Measurements from ENCODE around the gene RTP3.
"Not testable (repeated sequence)": the region's sequence is repeated elsewhere in the genome, so short reads cannot be mapped to it uniquely, and the experiment has no call there.

RTP3 gene

GRCh38 chr3:46491089-46492070, 6.4 kb upstream of the RTP3 start:
- peak in 1 of 3 donors; percentile 35 for DNase-seq

- DNase-seq = no peak
These were observed 4.8 kb upstream of the RTP3 start for GRCh38 chr3:46492890-46493547.

DNA sequence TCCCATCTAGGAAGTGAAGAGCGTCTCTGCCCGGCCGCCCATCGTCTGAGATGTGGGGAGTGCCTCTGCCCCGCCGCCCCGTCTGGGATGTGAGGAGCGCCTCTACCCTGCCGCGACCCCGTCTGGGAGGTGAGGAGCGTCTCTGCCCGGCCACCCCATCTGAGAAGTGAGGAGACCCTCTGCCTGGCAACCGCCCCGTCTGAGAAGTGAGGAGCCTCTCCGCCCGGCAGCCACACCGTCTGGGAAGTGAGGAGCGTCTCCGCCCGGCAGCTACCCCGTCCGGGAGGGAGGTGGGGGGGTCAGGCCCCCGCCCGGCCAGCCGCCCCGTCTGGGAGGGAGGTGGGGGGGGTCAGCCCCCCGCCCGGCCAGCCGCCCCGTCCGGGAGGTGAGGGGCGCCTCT, 3.3 kb upstream of the RTP3 start:
- DNase-seq = not testable (repeated sequence)

GRCh38 chr3:46495901-46496456, 1.8 kb upstream of the RTP3 start:
- no peak for DNase-seq

DNA sequence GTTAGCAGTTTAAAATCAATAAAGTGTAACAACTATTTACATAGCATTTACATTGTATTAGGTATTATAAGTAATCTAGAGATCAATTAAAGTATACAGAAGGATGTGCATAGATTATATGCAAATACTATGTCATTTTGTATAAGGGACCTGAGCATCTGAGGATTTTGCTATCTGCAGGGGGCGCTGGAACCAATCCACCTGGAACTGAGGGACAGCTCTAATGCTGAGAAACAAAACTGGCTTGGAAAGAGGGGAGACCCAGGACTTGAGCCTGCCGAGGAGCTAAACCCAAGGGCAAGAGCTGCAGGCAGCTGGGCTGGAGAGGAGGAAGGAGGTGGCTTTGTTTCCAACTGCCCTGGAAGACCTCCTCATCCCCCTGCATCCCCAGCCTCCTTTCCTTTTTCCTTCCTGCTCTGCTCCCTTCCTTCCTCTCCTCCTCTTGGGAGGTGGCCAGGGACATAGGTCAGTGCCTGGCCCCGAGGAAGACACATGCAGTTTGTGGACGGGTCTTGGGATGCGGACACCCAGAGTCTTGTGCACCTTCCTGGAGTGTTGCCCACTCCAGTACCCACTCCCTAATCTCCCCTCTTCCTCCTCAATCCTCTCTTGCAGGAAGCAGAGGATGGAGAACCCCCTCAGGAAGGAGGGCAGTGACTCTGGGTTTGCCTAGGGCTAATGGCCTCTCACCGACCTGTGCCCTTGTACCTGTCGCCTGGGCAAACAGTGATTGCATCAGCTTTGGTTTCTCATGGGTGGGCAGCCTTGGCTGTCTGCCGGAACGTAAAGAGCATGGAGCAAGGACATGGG, 825 bp upstream of the RTP3 start:
- DNase-seq = peak in 2 of 3 donors; percentile 52 to 53

- DNase-seq = no peak
These were observed 1.2 kb downstream of the RTP3 start for GRCh38 chr3:46498916-46499519.

DNA sequence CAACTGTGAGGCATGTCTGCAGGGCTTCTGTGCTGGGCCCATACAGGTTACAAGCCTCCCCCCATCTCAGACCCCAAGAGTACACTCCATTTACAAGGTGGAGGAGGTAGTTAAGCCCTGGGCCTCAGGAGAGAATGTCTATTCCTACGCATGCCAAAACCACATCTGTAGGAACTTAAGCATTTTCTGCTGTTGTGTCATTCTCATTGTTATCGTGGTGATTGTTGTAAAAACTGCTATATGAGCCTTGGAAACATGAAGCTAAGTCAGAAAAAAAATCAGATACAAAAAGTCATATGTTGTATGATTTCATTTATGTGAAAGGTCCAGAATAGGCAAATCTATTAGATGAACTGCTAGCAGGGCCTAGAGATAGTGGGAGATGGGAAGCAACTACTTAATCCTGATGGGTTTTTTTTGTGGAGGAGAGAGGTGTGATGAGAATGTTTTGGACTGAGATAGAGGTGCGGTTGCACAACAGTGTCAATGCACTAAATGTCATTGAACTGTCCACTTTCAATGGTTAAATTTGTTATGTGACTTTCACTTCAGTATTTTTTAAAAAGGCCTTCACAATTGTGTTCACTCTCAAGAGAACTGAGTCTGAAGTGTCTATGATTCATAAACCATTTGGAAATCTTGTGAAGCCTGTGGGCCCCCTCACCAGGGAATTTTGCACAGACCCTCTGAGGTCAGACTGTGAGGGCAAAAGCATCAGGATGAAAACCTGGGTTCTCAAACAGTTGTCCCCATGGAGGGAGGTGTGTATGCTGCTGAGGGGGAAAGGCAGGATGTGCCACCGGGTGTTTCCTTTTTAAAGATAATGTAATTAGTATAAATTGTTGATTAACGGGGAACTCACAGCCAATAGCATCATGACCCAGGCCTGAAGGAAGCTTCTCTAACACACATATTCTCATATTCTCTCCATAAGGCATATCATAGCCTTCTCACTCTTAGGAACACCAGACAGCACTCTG, 3.2 kb downstream of the RTP3 start:
- DNase-seq = peak; percentile 17 to 54 (median 50)

- no peak for DNase-seq
These were observed 3.9 kb downstream of the RTP3 start for GRCh38 chr3:46501702-46502101.

- DNase-seq = no peak
These were observed 5.6 kb downstream of the RTP3 start for GRCh38 chr3:46503200-46503874.

DNA sequence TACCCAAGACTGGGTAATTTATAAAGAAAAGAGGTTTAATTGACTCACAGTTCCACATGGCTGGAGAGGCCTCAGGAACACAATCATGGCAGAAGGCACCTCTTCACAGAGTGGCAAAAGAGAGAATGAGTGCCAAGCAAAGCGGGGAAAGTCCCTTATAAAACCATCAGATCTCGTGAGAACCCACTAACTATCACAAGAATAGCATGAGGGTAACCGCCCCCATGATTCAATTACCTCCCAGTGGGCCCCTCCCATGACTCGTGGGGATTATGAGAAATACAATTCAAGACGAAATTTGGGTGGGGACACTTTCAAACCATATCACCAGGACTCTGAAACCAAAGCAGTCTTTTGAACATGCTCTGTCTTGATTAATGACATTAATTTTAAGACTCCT, 7.0 kb downstream of the RTP3 start:
- peak; percentile 49 to 66 (median 54) for DNase-seq

DNA sequence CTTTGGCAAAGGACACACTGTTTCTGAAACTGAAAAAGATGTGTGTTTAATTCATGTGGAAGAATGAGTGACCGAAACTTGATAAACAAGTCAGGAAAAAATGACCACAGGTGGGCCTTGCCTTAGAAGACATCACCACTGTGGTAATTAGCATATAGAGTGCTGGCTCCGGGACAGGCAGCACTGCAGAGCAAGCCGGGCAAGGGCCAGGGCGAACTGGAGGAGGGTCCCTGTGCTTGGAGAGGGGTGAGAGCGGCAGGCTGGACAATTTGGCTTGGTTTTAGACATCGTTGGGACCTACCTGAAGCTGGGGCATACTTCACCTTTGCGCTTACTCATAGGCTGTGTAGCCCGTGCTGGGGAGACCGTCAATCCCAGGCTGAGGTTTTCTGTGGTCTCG, 8.2 kb downstream of the RTP3 start:
- DNase-seq = no peak

- DNase-seq = no peak
These were observed 8.8 kb downstream of the RTP3 start for GRCh38 chr3:46506526-46506925.

GRCh38 chr3:46508850-46509591, 11.2 kb downstream of the RTP3 start:
- DNase-seq = no peak

DNA sequence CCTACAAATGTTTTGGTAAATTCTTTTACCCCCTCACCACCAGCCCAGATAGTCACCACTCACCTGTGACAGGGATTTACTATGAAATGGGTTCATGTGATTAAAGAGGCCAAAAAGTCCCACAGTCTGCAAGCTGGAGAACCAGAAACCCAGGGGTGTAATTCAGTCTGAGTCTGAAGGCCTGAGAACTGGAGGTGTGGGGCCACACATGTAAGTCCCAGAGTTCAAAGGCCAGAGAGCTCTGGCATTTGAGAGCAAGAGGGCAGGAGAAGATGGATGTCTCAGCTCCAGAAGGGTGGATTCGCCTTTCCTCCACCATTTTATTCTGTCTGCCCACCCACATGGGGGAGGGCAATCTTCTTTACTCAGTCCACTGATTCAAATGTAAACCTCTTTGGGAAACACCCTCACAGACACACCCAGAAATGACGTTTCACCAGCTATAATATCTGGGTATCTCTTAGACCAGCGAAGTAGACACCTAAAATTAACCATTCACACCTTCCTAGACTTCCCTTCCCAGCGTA, 11.9 kb downstream of the RTP3 start:
- no peak for DNase-seq

DNA sequence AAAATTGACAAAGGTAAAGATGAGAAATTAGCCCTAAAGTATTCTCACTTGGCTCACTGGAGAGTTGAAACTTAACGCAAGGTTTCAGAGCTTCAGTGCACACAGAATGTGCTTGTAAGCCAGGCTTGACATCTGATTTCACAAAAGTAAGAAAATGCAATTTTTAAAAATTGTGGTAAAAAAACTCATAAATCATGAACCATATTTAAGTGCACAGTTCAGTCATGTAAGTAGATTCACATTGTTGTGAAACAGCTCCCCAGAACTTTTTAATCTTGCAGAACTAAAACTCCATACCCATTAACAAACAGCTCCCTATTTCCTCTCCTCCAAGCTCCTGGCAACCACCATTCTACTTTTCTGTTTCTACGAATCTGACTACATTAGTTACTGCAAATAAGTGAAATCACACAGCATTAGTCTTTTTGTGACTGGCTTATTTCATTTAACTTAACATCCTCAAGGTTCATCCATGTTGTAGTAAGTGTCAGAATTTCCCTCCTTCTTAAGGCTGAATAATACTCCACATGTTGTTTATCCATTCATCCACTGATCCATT, 14.5 kb downstream of the RTP3 start:
- DNase-seq = no peak

DNA sequence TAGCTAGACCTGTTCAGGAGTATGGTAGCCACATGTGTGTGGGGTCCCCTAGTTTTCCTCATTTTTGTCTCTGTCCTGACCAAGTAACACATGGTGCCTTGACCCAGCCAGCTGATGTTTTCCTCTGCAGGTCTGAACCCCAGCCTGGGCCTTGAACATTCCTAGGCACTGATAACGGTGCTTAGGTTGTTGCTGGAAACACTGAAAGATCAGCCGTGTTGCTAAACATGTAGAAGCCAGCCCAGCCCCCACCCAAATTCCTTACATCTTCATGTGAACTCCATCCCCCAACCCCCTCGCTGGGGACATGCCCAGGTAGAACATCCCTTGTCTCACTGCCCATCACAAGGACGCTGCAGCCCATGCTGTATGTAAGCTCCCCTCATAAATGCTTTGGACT, 18.7 kb downstream of the RTP3 start:
- DNase-seq = no peak

DNA sequence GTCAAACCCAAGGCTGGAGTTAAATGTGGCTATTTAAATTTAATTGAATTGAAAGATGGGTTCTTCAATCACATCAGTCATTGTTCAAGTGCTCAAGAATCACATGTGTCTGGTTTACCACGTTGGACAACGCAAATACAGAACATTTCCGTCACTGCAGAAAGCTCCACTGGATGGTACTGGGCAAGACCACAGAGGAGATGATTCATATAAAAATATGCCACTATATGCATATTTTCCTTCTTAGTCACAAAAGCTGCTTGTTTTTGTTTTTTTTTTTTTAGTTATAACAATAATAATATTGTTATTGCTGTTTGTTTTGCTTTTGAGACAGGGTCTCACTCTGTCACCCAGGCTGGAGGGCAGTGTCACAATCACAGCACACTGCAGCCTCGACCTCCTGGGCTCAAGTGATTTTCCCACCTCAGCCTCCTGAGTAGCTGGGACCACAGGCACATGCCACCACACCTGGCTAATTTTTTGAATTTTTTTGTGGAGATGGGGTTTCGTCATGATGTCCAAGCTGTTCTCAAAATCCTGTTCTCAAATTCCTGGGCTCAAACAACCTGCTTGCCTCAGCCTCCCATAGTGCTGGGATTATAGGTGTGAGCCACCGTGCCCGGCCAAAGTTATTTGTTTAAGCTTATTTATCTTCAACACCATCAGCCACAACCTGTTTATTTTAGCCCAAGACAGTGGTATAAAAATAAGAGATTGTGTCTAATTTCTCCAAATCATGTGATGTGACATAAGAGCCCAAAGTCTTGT, 19.4 kb downstream of the RTP3 start:
- DNase-seq = peak; percentile 9 to 55 (median 42)

DNA sequence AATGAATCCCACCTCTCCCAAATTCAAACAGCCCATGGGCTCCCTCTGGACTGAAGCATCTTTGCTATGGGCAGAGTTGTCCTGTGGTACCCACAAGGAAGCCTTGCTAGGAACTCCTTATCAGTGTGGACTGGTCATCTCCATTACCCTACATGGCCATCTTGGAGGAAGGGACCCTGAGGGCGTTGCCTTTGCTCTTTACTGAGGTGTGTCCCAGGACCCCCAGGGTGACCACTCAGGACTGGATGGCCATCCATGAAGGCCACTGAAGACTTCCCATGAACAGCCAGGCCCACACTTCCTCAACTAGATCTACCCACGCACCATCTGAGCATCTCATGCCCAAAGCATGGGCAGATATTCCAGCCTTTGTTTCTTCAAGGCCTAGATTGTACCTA, 20.0 kb downstream of the RTP3 start:
- no peak for DNase-seq

All from suppressor macrophage treated with lipopolysaccharide for 1 hour (primary cell).